SU-DHL-6 (cell line): ENCODE results near the gene FYTTD1.

Experiments used
- H2AFZ ChIP-seq: fragments of 200-600 bp; sonication (generic); 2 replicates; pipeline ENCODE4 v1.6.1; 2014; ENCODE audit warnings: low read depth, mild to moderate bottlenecking, moderate library complexity, mixed read lengths, antibody characterized with exemption, low read length; ENCODE audit not compliant: severe bottlenecking
- H3F3A ChIP-seq: fragments of 200-600 bp; shearing (Covaris generic); 2 replicates; pipeline ENCODE4 v1.6.0; 2016; ENCODE audit warnings: antibody characterized with exemption, mild to moderate bottlenecking; ENCODE audit not compliant: insufficient read depth
- H3K27ac ChIP-seq: fragments of 200-600 bp; sonication (generic); 2 replicates; pipeline ENCODE4 v1.5.1; 2016; ENCODE audit warnings: low read depth, mild to moderate bottlenecking, low read length, moderate library complexity, mixed read lengths
- H3K27me3 ChIP-seq: fragments of 200-600 bp; sonication (generic), shearing (Covaris generic); 2 replicates; pipeline ENCODE4 v1.6.0; 2014; ENCODE audit warnings: mild to moderate bottlenecking, low read length
- H3K36me3 ChIP-seq: fragments of 200-600 bp; sonication (generic); 2 replicates; pipeline ENCODE4 v1.6.1; 2014; ENCODE audit warnings: mild to moderate bottlenecking, low read length, mixed read lengths
- H3K4me2 ChIP-seq: fragments of 300-600, 200-600 bp; shearing (Covaris generic), sonication (generic); 2 replicates; pipeline ENCODE4 v1.6.0; 2014; ENCODE audit warnings: low read length, low read depth, mild to moderate bottlenecking; ENCODE audit not compliant: poor library complexity, severe bottlenecking
- H3K4me3 ChIP-seq: fragments of 200-600 bp; sonication (generic); 2 replicates; pipeline ENCODE4 v1.5.1; 2014; ENCODE audit warnings: antibody characterized with exemption, low read length, mild to moderate bottlenecking, mixed read lengths; ENCODE audit not compliant: insufficient read depth, poor library complexity, severe bottlenecking
- H3K79me2 ChIP-seq: fragments of 200-600 bp; sonication (generic); 2 replicates; pipeline ENCODE4 v1.6.1; 2014; ENCODE audit warnings: mild to moderate bottlenecking, low read length, moderate library complexity; ENCODE audit not compliant: insufficient read depth
- H3K9ac ChIP-seq: fragments of 200-600 bp; sonication (generic); 2 replicates; pipeline ENCODE4 v1.7.0; 2014; ENCODE audit warnings: mild to moderate bottlenecking, low read length
- H3K9me2 ChIP-seq: fragments of 200-600 bp; sonication (generic); replicated peaks from 2 replicates; pipeline ENCODE4 v1.6.1; 2014; ENCODE audit warnings: low read length; ENCODE audit not compliant: insufficient read depth
- H3K9me3 ChIP-seq: fragments of 200-600 bp; sonication (generic); 2 replicates; pipeline ENCODE4 v1.6.1; 2014; ENCODE audit warnings: low read length, mixed read lengths; ENCODE audit not compliant: insufficient read depth
- H4K20me1 ChIP-seq: fragments of 200-600 bp; sonication (generic); 2 replicates; pipeline ENCODE4 v1.6.1; 2014; ENCODE audit warnings: low read depth, mild to moderate bottlenecking, antibody characterized with exemption, low read length, moderate library complexity, mixed read lengths
- EZH2phosphoT487 ChIP-seq: fragments of 200-600 bp; sonication (generic), shearing (Covaris generic); conservative IDR thresholded peaks from 2 replicates; pipeline ENCODE4 v1.6.1; 2018; ENCODE audit warnings: mild to moderate bottlenecking, antibody characterized with exemption, low read length, moderate library complexity, mixed read lengths
- TF ChIP-seq, protein P1 (sequence below): fragments of 200-600 bp; sonication (generic); IDR thresholded peaks from one replicate; pipeline ENCODE4 v1.5.1; 2017; ENCODE audit warnings: antibody characterized with exemption, mild to moderate bottlenecking, low read length, moderate library complexity; ENCODE audit not compliant: insufficient read depth, poor library complexity, severe bottlenecking

The FYTTD1 gene

DNA sequence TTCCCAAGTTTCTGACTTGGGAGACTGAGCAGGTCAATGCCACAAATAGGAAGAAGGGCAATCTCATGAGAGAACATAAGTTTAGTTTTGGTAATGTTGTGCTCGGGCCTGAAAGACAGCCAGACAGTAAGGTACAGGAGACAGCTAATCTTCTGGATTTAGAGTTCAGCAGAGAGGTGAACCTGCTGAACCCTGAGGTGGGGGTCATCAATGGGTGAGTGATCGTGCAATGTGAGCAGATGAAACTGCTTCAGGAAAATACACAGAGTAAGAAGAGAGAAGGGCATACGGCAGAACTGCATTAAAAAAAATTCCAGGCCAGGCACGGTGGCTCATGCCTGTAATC is 36.2 kb upstream of the FYTTD1 start:
- Histone ChIP-seq H3K36me3 (0 out of 2 replicates have a peak, but pooled peaks cover 3% of the 10 kb centered on the region), H3K4me2 (no peak overlapping the region), H3F3A (peaks cover 17% of the 10 kb centered on the region; the same call in 1 of the 2 replicates), H3K9me2 (no peaks in the 10 kb centered on the region), H3K79me2 (peaks cover 32% of the 10 kb centered on the region), H3K27ac (peak overlapping the region; percentile 72; the same call in 1 of the 2 replicates), H3K4me3 (no peak overlapping the region), H3K9ac (0 out of 2 replicates have a peak overlapping the region, but pooled peaks have one; percentile 5), H4K20me1 (no peaks in the 10 kb centered on the region), H3K27me3 (no peaks in the 10 kb centered on the region), H2AFZ (no peak overlapping the region), H3K9me3 (no peaks in the 10 kb centered on the region)
- TF ChIP-seq, protein P1, sequence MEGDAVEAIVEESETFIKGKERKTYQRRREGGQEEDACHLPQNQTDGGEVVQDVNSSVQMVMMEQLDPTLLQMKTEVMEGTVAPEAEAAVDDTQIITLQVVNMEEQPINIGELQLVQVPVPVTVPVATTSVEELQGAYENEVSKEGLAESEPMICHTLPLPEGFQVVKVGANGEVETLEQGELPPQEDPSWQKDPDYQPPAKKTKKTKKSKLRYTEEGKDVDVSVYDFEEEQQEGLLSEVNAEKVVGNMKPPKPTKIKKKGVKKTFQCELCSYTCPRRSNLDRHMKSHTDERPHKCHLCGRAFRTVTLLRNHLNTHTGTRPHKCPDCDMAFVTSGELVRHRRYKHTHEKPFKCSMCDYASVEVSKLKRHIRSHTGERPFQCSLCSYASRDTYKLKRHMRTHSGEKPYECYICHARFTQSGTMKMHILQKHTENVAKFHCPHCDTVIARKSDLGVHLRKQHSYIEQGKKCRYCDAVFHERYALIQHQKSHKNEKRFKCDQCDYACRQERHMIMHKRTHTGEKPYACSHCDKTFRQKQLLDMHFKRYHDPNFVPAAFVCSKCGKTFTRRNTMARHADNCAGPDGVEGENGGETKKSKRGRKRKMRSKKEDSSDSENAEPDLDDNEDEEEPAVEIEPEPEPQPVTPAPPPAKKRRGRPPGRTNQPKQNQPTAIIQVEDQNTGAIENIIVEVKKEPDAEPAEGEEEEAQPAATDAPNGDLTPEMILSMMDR = no peak
- no peak for TF ChIP-seq EZH2phosphoT487

DNA sequence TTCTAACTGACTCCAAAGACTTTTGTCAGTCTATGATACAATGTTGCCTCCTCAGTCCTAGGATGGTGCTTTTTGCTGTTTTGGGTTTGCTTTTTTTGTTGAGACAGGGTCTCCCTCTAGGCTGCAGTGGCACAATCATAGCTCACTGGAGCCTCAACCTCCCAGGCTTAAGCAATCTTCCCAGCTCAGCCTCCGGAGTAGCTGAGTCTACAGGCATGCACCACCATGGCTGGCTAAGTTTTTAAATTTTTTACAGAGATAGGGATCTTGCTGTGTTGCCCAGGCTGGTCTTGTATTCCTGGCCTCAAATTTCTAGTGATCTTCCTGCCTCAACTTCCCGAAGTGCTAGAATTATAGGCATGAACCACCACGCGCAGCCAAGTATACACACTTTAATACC is 35.4 kb upstream of the FYTTD1 start:
- no peak overlapping the region for H3K9ac ChIP-seq
- no peaks in the 10 kb centered on the region for H3K27me3 ChIP-seq
- no peaks in the 10 kb centered on the region for H3K9me2 ChIP-seq
- H3K9me3 ChIP-seq = no peaks in the 10 kb centered on the region
- no peak for TF ChIP-seq EZH2phosphoT487
- TF ChIP-seq, protein P1 = no peak
- no peaks in the 10 kb centered on the region for H4K20me1 ChIP-seq
- peaks cover 10% of the 10 kb centered on the region; the same call in 1 of the 2 replicates for H3F3A ChIP-seq
- no peak overlapping the region for H2AFZ ChIP-seq
- no peak overlapping the region for H3K4me2 ChIP-seq
- peaks cover 24% of the 10 kb centered on the region for H3K79me2 ChIP-seq
- H3K36me3 ChIP-seq = no peaks in the 10 kb centered on the region
- H3K27ac ChIP-seq = no peak overlapping the region
- no peak overlapping the region for H3K4me3 ChIP-seq

DNA sequence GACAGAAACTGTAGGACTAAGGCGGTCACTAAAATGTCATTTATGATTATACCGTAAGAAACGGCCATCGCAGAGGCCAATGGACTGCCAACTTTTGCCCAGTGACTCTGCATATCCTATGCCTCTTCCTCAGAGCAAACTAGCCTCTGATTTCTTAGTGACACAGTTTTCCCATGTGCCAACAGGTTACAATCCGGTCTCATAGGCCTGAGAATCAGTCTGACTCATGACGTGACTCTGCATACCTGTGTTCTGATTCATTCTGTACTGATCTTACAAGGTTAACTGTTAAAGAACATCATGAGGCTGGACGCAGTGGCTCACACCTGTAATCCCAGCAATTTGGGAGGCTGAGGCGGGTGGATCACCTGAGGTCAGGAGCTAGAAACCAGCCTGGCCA is 30.8 kb upstream of the FYTTD1 start:
- Histone ChIP-seq H3K79me2 (peaks cover 24% of the 10 kb centered on the region), H3K27me3 (no peaks in the 10 kb centered on the region), H3F3A (no peaks in the 10 kb centered on the region), H3K9me2 (no peaks in the 10 kb centered on the region), H3K9ac (no peak overlapping the region), H3K36me3 (peaks cover 10% of the 10 kb centered on the region), H4K20me1 (no peaks in the 10 kb centered on the region; the same call in 1 of the 2 replicates), H3K27ac (no peak overlapping the region), H3K9me3 (peaks cover 6% of the 10 kb centered on the region; the same call in 1 of the 2 replicates), H3K4me3 (no peak overlapping the region), H2AFZ (no peak overlapping the region), H3K4me2 (no peak overlapping the region)
- no peak for TF ChIP-seq EZH2phosphoT487
- TF ChIP-seq, protein P1 = no peak
